ENCODE data around the gene ASAP2. TPM values are rescaled to one million over a fixed set of nuclear protein-coding genes. Genes with fewer than 3 reads are reported as not detected.

ASAP2 gene
- total and polyA plus RNA-seq, 9 of the 15 experiments (the other 6 are each of a cell fraction or from before 2014, with no cell fraction given), result 0.06 to 4.3 (median 3.1) TPM

DNA sequence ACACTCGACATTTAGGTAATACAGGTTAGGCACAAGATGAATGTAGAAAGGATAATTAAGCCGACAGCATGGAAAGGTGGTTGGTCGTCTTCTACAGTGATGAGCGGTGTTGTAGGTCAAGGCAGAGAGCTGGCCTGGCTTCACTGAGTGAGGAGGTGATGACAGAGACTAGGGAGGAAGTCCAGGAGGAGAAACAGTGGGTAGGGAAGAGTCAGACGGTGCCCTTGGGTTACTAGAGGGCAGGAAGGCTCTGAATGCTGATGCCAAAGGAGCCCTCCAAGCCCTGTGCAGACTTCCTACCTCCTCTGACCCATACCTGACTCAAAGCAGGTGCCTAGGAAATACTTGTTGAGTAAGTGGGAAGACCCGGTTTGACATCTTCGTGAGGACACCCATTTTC, 116.0 kb downstream of the ASAP2 start:
- ChIA-PET POLR2A (interaction anchor here (0.6 kb wide), 1 partner anchor 240 kb away, joined by 3 read pairs; no protein-coding TSS in a partner anchor), CTCF (ENCODE audit: low intra/inter-chr PET ratio) (no interaction called here)
- intact Hi-C loops (cut with micrococcal nuclease), result no loop called here
- whole genome bisulfite sequencing (ENCODE audit: insufficient coverage, low coverage, missing lambda C conversion rate), result 16% methylated on average over 7 of the region's 7 CpGs
- Histone ChIP-seq H3K27ac (ENCODE audit: extremely low read depth, low read depth, low read length) (no peak overlapping the region), H3K4me1 (replicated peaks in 1 of 2; ENCODE audit: control insufficient read depth in 2 of 2, insufficient read depth in 2 of 2, low read length in 2 of 2) (peaks cover 5 to 9% of the 10 kb centered on the region in 2 experiments), H4K20me1 (replicated peaks; ENCODE audit: control insufficient read depth, insufficient read depth, low read length) (no peaks in the 10 kb centered on the region), H3K9me3 (replicated peaks; ENCODE audit: control insufficient read depth, insufficient read depth, low read depth, low read length) (no peaks in the 10 kb centered on the region), H3K27me3 (ENCODE audit: control insufficient read depth in 2 of 2, insufficient read depth in 2 of 2, low read length in 2 of 2) (peaks cover 3 to 33% of the 10 kb centered on the region in 2 experiments; a peak in 3 of 5 replicates), H3K36me3 (ENCODE audit: control insufficient read depth, insufficient read depth, low read length) (no peaks in the 10 kb centered on the region), H3K79me2 (ENCODE audit: control insufficient read depth, insufficient read depth, low read length) (no peaks in the 10 kb centered on the region), H2AFZ (ENCODE audit: low read depth, low read length) (no peak overlapping the region), H3K4me2 (ENCODE audit: insufficient read depth, low read length) (no peak overlapping the region), H3K9ac (ENCODE audit: insufficient read depth in 1 of 2, low read depth in 2 of 2, low read length in 2 of 2) (no peak overlapping the region), H3K9me1 (ENCODE audit: control insufficient read depth, insufficient read depth, low read length) (no peaks in the 10 kb centered on the region), H3K4me3 (no peak overlapping the region)
- no peak for ATAC-seq
- FAIRE-seq, result no peak
- TF ChIP-seq, protein P1, sequence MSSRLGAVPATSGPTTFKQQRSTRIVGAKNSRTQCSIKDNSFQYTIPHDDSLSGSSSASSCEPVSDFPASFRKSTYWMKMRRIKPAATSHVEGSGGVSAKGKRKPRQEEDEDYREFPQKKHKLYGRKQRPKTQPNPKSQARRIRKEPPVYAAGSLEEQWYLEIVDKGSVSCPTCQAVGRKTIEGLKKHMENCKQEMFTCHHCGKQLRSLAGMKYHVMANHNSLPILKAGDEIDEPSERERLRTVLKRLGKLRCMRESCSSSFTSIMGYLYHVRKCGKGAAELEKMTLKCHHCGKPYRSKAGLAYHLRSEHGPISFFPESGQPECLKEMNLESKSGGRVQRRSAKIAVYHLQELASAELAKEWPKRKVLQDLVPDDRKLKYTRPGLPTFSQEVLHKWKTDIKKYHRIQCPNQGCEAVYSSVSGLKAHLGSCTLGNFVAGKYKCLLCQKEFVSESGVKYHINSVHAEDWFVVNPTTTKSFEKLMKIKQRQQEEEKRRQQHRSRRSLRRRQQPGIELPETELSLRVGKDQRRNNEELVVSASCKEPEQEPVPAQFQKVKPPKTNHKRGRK (tag; IDR thresholded peaks at IDR 0.05), result no peak
- in situ Hi-C loops (cut with MboI), result no loop called here
- DNase-seq (ENCODE audit: extremely low read depth in 1 of 4, low spot score in 3 of 4), result no peak
- no TSS peak for BruUV-seq (replicated peaks)

DNA sequence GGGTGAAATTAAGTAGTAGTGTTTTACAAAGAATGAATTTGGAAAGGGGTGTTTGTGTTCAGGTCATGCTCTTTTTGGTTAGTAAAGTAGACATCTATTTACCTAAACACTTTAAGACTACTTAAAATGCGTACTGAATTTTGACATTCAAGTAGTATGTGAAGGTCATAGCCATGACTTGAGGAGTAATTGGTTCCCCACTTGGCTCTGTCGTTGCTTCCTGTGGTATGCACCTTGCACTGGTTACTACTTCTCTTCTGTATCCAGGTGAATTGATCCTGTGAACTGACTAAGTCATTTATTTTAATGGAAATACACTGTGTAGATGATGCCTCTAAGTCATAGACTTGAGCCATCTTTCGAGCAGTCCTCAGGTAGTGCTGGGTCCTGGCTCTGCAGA, 118.8 kb downstream of the ASAP2 start:
- H3K4me2 ChIP-seq (ENCODE audit: insufficient read depth, low read length), result no peak overlapping the region
- H3K27me3 ChIP-seq (ENCODE audit: control insufficient read depth in 2 of 2, insufficient read depth in 2 of 2, low read length in 2 of 2), result peaks cover 3 to 19% of the 10 kb centered on the region in 2 experiments; a peak in 3 of 5 replicates
- CTCF ChIA-PET (ENCODE audit: low intra/inter-chr PET ratio), result no interaction called here
- H3K27ac ChIP-seq (ENCODE audit: extremely low read depth, low read depth, low read length), result no peak overlapping the region
- H4K20me1 ChIP-seq (replicated peaks; ENCODE audit: control insufficient read depth, insufficient read depth, low read length), result no peaks in the 10 kb centered on the region
- in situ Hi-C loops (cut with MboI) (no loop called here), intact Hi-C loops (cut with micrococcal nuclease) (no loop called here)
- no peak overlapping the region for H3K4me3 ChIP-seq
- 32% methylated on average over 3 of the region's 3 CpGs for WGBS (ENCODE audit: insufficient coverage, low coverage, missing lambda C conversion rate)
- H3K4me1 ChIP-seq (replicated peaks in 1 of 2; ENCODE audit: control insufficient read depth in 2 of 2, insufficient read depth in 2 of 2, low read length in 2 of 2), result peaks cover 0 to 18% of the 10 kb centered on the region in 2 experiments; a peak in 4 of 5 replicates
- no peaks in the 10 kb centered on the region for H3K9me1 ChIP-seq (ENCODE audit: control insufficient read depth, insufficient read depth, low read length)
- no peaks in the 10 kb centered on the region for H3K79me2 ChIP-seq (ENCODE audit: control insufficient read depth, insufficient read depth, low read length)
- no peak overlapping the region for H2AFZ ChIP-seq (ENCODE audit: low read depth, low read length)
- H3K9ac ChIP-seq (ENCODE audit: insufficient read depth in 1 of 2, low read depth in 2 of 2, low read length in 2 of 2), result no peak overlapping the region
- ATAC-seq, result no peak
- no TSS peak for BruUV-seq (replicated peaks)
- H3K36me3 ChIP-seq (ENCODE audit: control insufficient read depth, insufficient read depth, low read length), result no peaks in the 10 kb centered on the region; the same call in 2 of the 3 replicates
- H3K9me3 ChIP-seq (replicated peaks; ENCODE audit: control insufficient read depth, insufficient read depth, low read depth, low read length), result no peaks in the 10 kb centered on the region
- POLR2A ChIA-PET, result interaction anchor here (0.6 kb wide), 1 partner anchor 9 kb away, joined by 4 read pairs; no protein-coding TSS in a partner anchor
- DNase-seq (ENCODE audit: extremely low read depth in 1 of 4, low spot score in 3 of 4), result no peak
- no peak for FAIRE-seq
- TF ChIP-seq PTBP1 (IDR thresholded peaks at IDR 0.05; ENCODE audit: low read depth, low read length) (no peak), ATF7 (IDR thresholded peaks at IDR 0.05) (no peak), FOXA1 (IDR thresholded peaks at IDR 0.05; ENCODE audit: borderline replicate concordance) (no peak)
- TF ChIP-seq, protein P2, sequence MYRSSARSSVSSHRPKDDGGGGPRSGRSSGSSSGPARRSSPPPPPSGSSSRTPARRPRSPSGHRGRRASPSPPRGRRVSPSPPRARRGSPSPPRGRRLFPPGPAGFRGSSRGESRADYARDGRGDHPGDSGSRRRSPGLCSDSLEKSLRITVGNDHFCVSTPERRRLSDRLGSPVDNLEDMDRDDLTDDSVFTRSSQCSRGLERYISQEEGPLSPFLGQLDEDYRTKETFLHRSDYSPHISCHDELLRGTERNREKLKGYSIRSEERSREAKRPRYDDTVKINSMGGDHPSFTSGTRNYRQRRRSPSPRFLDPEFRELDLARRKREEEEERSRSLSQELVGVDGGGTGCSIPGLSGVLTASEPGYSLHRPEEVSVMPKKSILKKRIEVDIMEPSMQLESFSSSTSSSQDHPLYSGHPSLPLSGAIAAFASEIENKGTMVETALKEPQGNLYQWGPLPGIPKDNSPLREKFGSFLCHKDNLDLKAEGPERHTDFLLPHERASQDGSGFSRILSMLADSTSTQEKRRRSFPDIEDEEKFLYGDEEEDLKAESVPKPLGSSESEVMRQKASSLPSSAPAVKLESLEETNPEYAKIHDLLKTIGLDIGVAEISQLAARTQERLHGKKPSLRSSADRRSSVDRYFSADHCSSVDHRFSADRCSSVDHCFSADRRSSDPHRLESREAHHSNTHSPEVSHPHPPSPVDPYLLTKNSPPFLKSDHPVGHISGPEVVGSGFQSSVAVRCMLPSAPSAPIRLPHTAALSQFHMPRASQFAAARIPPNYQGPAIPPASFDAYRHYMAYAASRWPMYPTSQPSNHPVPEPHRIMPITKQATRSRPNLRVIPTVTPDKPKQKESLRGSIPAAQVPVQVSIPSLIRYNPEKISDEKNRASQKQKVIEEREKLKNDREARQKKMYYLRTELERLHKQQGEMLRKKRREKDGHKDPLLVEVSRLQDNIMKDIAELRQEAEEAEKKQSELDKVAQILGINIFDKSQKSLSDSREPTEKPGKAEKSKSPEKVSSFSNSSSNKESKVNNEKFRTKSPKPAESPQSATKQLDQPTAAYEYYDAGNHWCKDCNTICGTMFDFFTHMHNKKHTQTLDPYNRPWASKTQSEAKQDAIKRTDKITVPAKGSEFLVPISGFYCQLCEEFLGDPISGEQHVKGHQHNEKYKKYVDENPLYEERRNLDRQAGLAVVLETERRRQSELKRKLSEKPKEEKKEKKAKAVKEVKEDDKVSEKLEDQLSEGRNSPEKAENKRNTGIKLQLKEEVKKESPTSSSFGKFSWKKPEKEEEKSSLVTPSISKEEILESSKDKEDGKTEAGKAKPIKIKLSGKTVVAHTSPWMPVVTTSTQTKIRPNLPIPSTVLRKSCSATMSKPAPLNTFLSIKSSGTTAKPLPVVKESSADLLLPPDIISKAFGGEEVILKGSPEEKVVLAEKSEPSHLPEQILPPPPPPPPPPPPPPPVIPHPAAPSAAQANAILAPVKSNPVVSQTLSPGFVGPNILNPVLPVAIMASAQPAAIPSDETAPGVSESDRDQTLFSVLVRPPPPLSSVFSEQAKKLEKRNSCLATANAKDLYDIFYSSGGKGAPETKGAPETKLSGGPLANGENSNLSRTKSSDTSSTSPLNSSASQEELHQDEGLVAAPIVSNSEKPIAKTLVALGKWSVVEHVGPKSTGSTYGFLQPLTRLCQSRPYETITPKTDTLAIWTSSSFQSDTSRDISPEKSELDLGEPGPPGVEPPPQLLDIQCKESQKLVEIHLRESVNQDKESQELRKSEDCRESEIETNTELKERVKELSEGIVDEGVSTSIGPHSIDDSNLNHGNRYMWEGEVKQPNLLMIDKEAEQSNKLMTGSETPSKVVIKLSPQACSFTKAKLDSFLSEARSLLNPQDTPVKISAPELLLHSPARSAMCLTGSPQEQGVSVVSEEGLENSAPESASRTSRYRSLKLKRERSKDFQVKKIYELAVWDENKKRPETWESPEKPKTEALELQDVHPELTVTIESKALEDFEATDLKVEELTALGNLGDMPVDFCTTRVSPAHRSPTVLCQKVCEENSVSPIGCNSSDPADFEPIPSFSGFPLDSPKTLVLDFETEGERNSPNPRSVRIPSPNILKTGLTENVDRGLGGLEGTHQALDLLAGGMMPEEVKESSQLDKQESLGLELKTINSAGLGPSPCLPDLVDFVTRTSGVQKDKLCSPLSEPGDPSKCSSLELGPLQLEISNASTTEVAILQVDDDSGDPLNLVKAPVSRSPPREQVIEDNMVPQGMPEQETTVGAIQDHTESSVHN (IDR thresholded peaks at IDR 0.05; ENCODE audit: borderline replicate concordance in 1 of 2, low read depth in 1 of 2), result no peak
